ENCODE data around the gene ILKAP. TPM values are rescaled to one million over a fixed set of nuclear protein-coding genes. Genes with fewer than 3 reads are reported as not detected.

The ILKAP gene, protein sequence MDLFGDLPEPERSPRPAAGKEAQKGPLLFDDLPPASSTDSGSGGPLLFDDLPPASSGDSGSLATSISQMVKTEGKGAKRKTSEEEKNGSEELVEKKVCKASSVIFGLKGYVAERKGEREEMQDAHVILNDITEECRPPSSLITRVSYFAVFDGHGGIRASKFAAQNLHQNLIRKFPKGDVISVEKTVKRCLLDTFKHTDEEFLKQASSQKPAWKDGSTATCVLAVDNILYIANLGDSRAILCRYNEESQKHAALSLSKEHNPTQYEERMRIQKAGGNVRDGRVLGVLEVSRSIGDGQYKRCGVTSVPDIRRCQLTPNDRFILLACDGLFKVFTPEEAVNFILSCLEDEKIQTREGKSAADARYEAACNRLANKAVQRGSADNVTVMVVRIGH
- 37.1 to 42.3 TPM (median 39.4 TPM) in 5 replicates for total RNA-seq (2022; extraction: Qiagen RNA extraction; ENCODE audit: low read depth)

DNA sequence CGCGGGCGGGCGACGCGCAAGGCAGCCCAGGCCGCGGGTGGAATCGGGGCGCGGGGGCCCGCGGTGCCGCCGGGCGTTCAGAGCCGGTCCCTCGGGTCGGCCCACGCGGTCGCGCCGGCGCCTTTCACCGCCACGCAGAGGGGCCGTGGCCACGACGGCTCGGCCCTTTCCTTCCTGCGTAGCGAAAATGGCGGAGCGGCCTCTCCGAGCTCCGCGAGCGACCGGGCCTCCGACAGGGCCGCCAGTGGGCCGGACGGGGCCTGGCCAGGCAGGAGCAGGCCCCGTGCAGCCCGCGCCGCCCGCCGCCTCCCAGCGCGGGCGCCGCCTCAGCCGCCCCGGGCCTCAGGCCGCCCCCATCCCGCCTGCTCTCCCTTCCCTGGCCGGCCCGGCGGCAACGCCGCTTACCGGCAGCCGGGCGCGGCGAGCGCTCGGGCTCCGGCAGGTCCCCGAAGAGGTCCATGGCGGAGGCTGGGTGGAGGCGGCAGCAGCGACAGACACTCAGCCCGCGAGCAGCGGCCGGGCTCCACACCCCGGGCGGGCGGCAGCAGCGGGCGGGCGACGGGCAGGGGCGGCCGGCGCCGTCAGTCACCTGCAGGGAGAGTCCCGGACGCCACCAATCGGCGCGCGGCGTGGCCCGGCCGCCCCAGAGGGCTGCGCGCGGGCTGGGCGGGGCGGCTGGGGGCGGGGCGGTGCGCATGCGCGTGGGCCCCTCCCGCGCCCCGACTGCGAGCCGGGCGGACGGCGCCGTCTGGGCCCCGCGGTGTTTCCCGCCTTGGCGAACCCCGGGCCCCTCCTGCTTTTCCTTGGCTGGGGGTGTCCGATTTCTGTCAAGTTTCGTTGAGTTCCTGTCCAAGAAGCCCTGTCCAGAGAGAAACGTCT is at the start of gene ILKAP:
Gene ILKAP (minus strand): TSS at position 602 of the 879 bp plus-strand sequence. CDS start 142 bp downstream, at position 460.

DNA sequence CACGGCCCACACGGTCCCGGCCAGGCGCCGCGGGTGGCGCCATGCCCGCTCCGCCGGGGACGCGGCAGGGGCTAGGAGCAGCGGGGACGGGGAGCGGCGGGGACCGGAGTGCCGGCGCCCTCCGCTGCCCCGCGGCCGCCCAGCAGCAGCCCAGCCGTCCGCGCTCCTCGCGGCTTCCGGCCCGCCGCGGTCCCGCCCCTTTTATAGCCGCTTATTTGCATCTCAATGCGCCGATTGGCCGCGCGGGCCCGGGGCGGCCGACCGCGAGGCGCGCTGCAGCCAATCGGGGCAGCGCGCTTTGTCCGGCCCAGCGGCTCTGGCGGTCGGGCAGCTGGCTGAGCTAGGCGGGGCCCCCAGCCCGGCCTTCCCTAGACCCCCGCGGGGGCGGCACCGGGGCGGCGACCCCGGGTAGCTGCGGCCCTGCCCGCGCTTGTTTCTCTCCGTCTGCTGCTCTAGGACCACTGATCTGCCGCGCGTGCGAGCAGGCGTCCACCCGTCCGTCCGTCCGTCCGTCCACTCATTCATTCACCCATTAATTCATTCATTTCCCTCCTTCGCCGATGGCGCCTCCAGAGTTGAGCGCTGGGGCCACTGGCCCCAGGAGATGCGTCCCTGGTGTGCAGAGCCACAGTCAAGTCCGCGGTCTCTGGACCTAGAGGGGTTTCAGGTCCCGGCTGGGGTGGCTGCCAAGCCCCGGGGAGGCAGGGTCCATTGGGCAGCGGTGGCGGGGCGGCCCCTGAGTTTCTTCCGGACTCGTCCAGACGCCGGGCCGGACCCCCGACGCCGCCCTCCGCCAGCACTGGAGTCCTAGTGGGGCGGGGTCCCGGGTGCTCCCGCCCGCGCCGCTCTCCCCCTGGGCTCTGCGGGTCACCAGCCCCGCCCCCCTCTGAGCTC is 36.6 kb upstream of the ILKAP start, which contains the start of gene HES6:
Gene HES6 (minus strand): TSS at position 176 of the 894 bp plus-strand sequence. CDS start 133 bp downstream, at position 43.

DNA sequence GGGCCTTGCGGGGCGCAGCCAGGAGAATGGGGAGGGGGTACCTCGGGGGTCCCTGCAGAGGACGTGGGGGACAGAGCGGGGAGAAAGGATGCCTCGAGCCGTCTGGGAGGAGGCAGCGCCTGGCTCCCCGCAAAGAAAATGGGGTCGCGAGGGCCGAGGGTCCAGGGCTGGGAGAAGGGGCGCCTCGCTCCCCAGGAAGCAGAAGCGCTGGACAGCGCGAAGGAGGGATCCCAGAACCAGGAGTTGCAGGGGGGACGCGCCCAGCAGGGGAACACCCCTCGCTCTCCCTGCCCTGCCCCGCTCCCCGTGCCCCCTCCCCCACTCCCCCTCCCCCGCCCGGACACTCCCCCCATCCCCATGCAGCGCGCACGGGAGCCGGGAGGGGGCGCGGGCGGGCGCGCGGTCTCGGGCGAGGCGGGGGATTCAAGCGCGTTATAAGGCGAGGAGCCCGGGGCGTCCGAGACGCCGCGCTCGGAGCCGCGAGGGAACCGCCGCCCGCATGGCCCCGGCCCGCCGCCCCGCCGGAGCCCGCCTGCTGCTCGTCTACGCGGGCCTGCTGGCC is 44.9 kb downstream of the ILKAP start, which contains the start of gene ERFE:
Gene ERFE (plus strand): TSS at position 462 of the 562 bp plus-strand sequence. CDS start 38 bp downstream, at position 500.

DNA sequence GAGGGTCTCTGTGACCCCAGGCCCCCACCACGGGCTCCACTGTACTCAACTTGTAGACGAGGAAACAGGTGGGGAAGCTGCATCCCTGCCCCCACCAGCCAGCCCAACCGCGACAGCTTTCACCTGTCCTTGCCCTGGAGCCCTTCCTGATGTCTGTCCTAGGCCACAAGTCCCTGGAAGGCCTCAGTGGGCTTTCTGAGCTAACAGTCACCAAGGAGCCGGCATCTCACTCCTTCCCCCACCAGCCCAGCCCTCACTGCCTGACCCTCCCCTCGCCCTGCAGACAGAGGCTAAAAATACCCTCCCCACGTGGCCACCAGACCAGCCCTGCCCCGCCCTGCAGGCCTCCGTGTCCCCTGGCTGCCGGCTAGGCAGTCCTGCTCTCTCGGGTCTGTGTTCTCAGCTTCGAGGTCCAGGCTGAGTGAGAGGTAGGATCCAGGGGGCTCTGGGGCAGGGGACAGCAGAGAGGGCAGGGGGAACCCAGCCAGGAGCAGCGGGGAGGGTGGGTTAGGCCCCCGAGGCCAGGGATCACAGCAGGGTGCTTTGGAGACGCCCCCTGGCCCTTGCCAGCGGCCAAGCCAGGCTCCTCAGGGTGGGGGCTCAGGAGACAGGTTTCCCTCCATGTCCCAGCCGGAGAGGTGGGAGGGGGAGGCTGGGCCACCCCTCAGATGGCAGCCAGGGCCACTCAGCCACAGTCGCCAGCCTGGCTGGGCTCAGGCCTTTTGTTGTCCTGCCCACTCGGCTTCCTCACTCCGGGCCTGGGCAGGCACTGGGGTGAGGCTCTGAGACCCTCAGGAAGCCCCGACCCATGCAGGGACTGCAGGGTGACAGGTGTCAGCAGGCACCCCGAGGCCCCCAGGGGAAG is 64.9 kb downstream of the ILKAP start, which contains the start of gene KLHL30:
Gene KLHL30 (plus strand): TSS at position 338 of the 865 bp plus-strand sequence. CDS start 2,087 bp downstream, outside the sequence.

Other genes with a start within 250 kb of the ILKAP start
- gene UBE2F, start 236.7 kb downstream of the ILKAP start, total RNA-seq (2022; extraction: Qiagen RNA extraction; ENCODE audit: low read depth): 47.8 to 56.4 TPM (median 49.3 TPM) in 5 replicates
- gene SCLY, start 142.7 kb downstream of the ILKAP start, total RNA-seq (2022; extraction: Qiagen RNA extraction; ENCODE audit: low read depth): 16.3 to 23.2 TPM (median 21.6 TPM) in 5 replicates
- 0.10 to 0.17 TPM (median 0.15 TPM) in 5 replicates for gene ESPNL, start 103.4 kb downstream of the ILKAP start, total RNA-seq (2022; extraction: Qiagen RNA extraction; ENCODE audit: low read depth)
- 0.17 to 0.45 TPM (median 0.21 TPM) in 5 replicates for gene KLHL30, start 65.0 kb downstream of the ILKAP start, total RNA-seq (2022; extraction: Qiagen RNA extraction; ENCODE audit: low read depth)
- 6.7 to 9.2 TPM (median 7.7 TPM) in 5 replicates for gene ERFE, start 44.7 kb downstream of the ILKAP start, total RNA-seq (2022; extraction: Qiagen RNA extraction; ENCODE audit: low read depth)
- 11.0 to 14.8 TPM (median 13.8 TPM) in 5 replicates for gene HES6, start 36.3 kb upstream of the ILKAP start, total RNA-seq (2022; extraction: Qiagen RNA extraction; ENCODE audit: low read depth)
- 6.0 to 9.1 TPM (median 7.7 TPM) in 5 replicates for gene PER2, start 84.9 kb upstream of the ILKAP start, total RNA-seq (2022; extraction: Qiagen RNA extraction; ENCODE audit: low read depth)
- 11.9 to 16.0 TPM (median 12.6 TPM) in 5 replicates for gene TRAF3IP1, start 116.8 kb upstream of the ILKAP start, total RNA-seq (2022; extraction: Qiagen RNA extraction; ENCODE audit: low read depth)
- gene ASB1, start 223.2 kb upstream of the ILKAP start, total RNA-seq (2022; extraction: Qiagen RNA extraction; ENCODE audit: low read depth): 34.1 to 57.1 TPM (median 55.9 TPM) in 5 replicates